ENCODE measurements around the gene CACNB3.

CACNB3 gene

GRCh38 chr12:48774516-48774915, 43.8 kb upstream of the CACNB3 start:
- TF ChIP-seq, protein P1, sequence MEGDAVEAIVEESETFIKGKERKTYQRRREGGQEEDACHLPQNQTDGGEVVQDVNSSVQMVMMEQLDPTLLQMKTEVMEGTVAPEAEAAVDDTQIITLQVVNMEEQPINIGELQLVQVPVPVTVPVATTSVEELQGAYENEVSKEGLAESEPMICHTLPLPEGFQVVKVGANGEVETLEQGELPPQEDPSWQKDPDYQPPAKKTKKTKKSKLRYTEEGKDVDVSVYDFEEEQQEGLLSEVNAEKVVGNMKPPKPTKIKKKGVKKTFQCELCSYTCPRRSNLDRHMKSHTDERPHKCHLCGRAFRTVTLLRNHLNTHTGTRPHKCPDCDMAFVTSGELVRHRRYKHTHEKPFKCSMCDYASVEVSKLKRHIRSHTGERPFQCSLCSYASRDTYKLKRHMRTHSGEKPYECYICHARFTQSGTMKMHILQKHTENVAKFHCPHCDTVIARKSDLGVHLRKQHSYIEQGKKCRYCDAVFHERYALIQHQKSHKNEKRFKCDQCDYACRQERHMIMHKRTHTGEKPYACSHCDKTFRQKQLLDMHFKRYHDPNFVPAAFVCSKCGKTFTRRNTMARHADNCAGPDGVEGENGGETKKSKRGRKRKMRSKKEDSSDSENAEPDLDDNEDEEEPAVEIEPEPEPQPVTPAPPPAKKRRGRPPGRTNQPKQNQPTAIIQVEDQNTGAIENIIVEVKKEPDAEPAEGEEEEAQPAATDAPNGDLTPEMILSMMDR (IDR thresholded peaks at IDR 0.05; ENCODE audit: low read depth, low read length, missing control alignments) = no peak
- H3K36me3 ChIP-seq (replicated peaks) = peaks cover 42% of the 10 kb centered on the region
- H3K27me3 ChIP-seq (replicated peaks) = no peaks in the 10 kb centered on the region

DNA sequence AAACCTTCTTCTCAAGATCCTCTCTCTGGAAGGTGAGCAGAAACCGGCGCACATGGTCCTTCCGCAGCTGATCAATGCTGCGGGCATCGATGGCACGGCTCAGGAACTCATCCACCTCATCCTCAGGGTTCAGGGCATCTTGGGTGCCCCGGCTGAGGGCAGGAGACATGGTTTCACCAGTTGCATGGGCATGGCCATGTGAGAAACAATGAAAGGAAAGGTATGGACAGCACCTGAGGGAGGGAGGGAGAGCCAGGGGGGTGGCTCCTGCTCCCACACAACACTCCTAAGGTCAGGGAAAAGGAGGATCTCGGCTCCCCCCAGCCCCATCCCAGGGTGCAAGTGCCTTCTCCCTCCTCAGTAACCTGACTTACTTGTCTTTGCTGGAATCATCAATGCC, 43.0 kb upstream of the CACNB3 start:
- no peaks in the 10 kb centered on the region for H3K27me3 ChIP-seq (replicated peaks)
- no peak overlapping the region for H3K27ac ChIP-seq
- H3K4me3 ChIP-seq (ENCODE audit: low read depth, low read length) = no peak overlapping the region
- in situ Hi-C loops (cut with HindIII; ENCODE audit: low pct_ligation_motif_present, low sequenced_read_pairs) = no loop called here
- peaks cover 42% of the 10 kb centered on the region for H3K36me3 ChIP-seq (replicated peaks)
- TF ChIP-seq, protein P1 (IDR thresholded peaks at IDR 0.05; ENCODE audit: low read depth, low read length, missing control alignments) = no peak
- DNase-seq = no peak

More at GRCh38 chr12:48774516-48774915, 43.8 kb upstream of the CACNB3 start:
- Histone ChIP-seq H3K4me3 (ENCODE audit: low read depth, low read length) (no peak overlapping the region), H3K27ac (no peak overlapping the region)
- in situ Hi-C loops (cut with HindIII; ENCODE audit: low pct_ligation_motif_present, low sequenced_read_pairs) = no loop called here
- DNase-seq = no peak

- TF ChIP-seq, protein P1 (IDR thresholded peaks at IDR 0.05; ENCODE audit: low read depth, low read length, missing control alignments) = no peak
- Histone ChIP-seq H3K27ac (no peak overlapping the region), H3K27me3 (replicated peaks) (no peaks in the 10 kb centered on the region), H3K4me3 (ENCODE audit: low read depth, low read length) (no peak overlapping the region), H3K36me3 (replicated peaks) (peaks cover 36% of the 10 kb centered on the region)
- in situ Hi-C loops (cut with HindIII; ENCODE audit: low pct_ligation_motif_present, low sequenced_read_pairs) = no loop called here
- no peak for DNase-seq
Observed at GRCh38 chr12:48775991-48776649, 42.2 kb upstream of the CACNB3 start.

DNA sequence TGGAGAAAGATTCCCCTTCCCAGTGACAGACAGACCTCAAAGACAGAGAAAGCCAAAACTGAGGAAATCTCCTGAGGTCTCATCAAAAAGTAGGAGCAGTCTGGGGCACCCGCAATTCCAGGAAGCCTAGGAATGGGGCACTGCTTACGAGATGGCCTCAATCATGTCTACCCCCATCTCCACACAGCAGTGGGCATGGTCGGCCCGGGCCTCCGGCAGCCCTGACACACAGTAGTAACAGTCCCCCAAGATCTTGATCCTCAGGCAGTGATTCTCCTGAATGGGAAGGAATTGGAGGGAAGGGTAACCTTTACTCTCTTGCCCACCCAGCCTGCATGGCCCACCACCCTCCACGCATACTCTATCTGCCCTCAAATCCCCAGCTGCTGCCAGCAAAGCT, 41.3 kb upstream of the CACNB3 start:
- no peak overlapping the region for H3K4me3 ChIP-seq (ENCODE audit: low read depth, low read length)
- in situ Hi-C loops (cut with HindIII; ENCODE audit: low pct_ligation_motif_present, low sequenced_read_pairs) = no loop called here
- DNase-seq = no peak
- no peak overlapping the region for H3K27ac ChIP-seq
- TF ChIP-seq, protein P1 (IDR thresholded peaks at IDR 0.05; ENCODE audit: low read depth, low read length, missing control alignments) = no peak
- no peaks in the 10 kb centered on the region for H3K27me3 ChIP-seq (replicated peaks)
- H3K36me3 ChIP-seq (replicated peaks) = peaks cover 28% of the 10 kb centered on the region

GRCh38 chr12:48777501-48778400, 40.5 kb upstream of the CACNB3 start:
- in situ Hi-C loops (cut with HindIII; ENCODE audit: low pct_ligation_motif_present, low sequenced_read_pairs) = no loop called here
- H3K4me3 ChIP-seq (ENCODE audit: low read depth, low read length) = no peak overlapping the region
- peaks cover 32% of the 10 kb centered on the region for H3K36me3 ChIP-seq (replicated peaks)
- TF ChIP-seq, protein P1 (IDR thresholded peaks at IDR 0.05; ENCODE audit: low read depth, low read length, missing control alignments) = no peak
- H3K27me3 ChIP-seq (replicated peaks) = no peaks in the 10 kb centered on the region
- no peak overlapping the region for H3K27ac ChIP-seq
- no peak for DNase-seq

Data from brain microvascular endothelial cell (primary cell).